Fibroblast of lung (primary cell): ENCODE results near the gene ELFN1. TPM values are rescaled to one million over a fixed set of nuclear protein-coding genes. Genes with fewer than 3 reads are reported as not detected.

Source experiments
- DNase-seq, 2 donors: peaks; one replicate each; pipeline versions ENCODE4 v3.0.0 to v3.0.0-alpha.2; 2010; ENCODE audit warnings: low read depth in 2 of 2
- H2AFZ ChIP-seq: 2 replicates; pipeline ENCODE4 v1.5.1; 2012; ENCODE audit warnings: low read length, control low read depth, inconsistent platforms
- H3K27ac ChIP-seq: 2 replicates; pipeline ENCODE4 v1.5.1; 2011; ENCODE audit warnings: low read length, control low read depth; ENCODE audit not compliant: insufficient read depth
- H3K27me3 ChIP-seq: 2 replicates; pipeline ENCODE4 v1.5.1; 2011; ENCODE audit warnings: mild to moderate bottlenecking, low read length; ENCODE audit not compliant: control insufficient read depth, insufficient read depth
- H3K36me3 ChIP-seq: 2 replicates; pipeline ENCODE4 v1.5.1; 2011; ENCODE audit warnings: low read length; ENCODE audit not compliant: control insufficient read depth, insufficient read depth
- H3K4me1 ChIP-seq: 2 replicates; pipeline ENCODE4 v1.5.1; 2011; ENCODE audit warnings: low read length; ENCODE audit not compliant: control insufficient read depth, insufficient read depth; ENCODE audit errors: extremely low read depth
- H3K4me2 ChIP-seq: 2 replicates; pipeline ENCODE4 v1.5.1; 2011; ENCODE audit warnings: low read length, control low read depth; ENCODE audit not compliant: insufficient read depth; ENCODE audit errors: extremely low read depth
- H3K4me3 ChIP-seq, 4 experiments: fragments of 200-600 bp in 1 of 4; sonication (generic) in 1 of 4; replicated peaks in 1 of 4; 2 replicates each; pipeline ENCODE4 v1.5.1; 2011 to 2016; ENCODE audit warnings: low read length in 4 of 4, low read depth in 3 of 4, mild to moderate bottlenecking in 3 of 4, control low read depth in 2 of 4, inconsistent platforms in 1 of 4, mixed read lengths in 1 of 4; ENCODE audit not compliant: insufficient read depth in 1 of 4; ENCODE audit errors: control extremely low read depth in 1 of 4
- H3K79me2 ChIP-seq: 2 replicates; pipeline ENCODE4 v1.5.1; 2012; ENCODE audit warnings: mild to moderate bottlenecking, low read length, inconsistent platforms; ENCODE audit not compliant: control insufficient read depth, insufficient read depth
- H3K9ac ChIP-seq: 2 replicates; pipeline ENCODE4 v1.5.1; 2011; ENCODE audit warnings: mild to moderate bottlenecking, low read length, control low read depth; ENCODE audit not compliant: insufficient read depth
- H3K9me3 ChIP-seq: 2 replicates; pipeline ENCODE4 v1.5.1; 2012; ENCODE audit warnings: low read depth, low read length; ENCODE audit not compliant: control insufficient read depth, insufficient read depth
- H4K20me1 ChIP-seq: 2 replicates; pipeline ENCODE4 v1.5.1; 2011; ENCODE audit warnings: low read length; ENCODE audit not compliant: control insufficient read depth, insufficient read depth; ENCODE audit errors: extremely low read depth
- EZH2 ChIP-seq: IDR thresholded peaks from 2 replicates; pipeline ENCODE4 v1.5.1; 2012; ENCODE audit warnings: low read length, control low read depth, mild to moderate bottlenecking; ENCODE audit errors: missing control alignments
- polyA plus RNA-seq, 2 donors: library from polyadenylated mRNA; depleted of rRNA in 1 of 2; stranded (reverse) in 1 of 2; unstranded in 1 of 2; fragments of >200 nt; gene quantifications; 2 replicates each; pipeline ENCODE4 v1.2.1, GENCODE V29; 2011 to 2012; ENCODE audit warnings: missing spikeins in 1 of 2
- total RNA-seq: library from RNA; depleted of rRNA; stranded (reverse); fragments of >200 nt; gene quantifications from 2 replicates; pipeline ENCODE4 v1.2.1, GENCODE V29; 2014
- TF ChIP-seq, protein P1 (sequence below), 2 donors: IDR thresholded peaks in 1 of 2; conservative IDR thresholded peaks in 1 of 2; 1 replicate in 1 of 2; 2 replicates in 1 of 2; pipeline ENCODE4 v1.5.1; 2011 to 2012; ENCODE audit warnings: low read length in 2 of 2, control low read depth in 1 of 2, inconsistent platforms in 1 of 2, low read depth in 1 of 2, mild to moderate bottlenecking in 1 of 2

Gene ELFN1
- total and polyA plus RNA-seq, 2 donors (not counting 1 experiment from before 2014, with no cell fraction given): 0.16 to 0.33 TPM

DNA sequence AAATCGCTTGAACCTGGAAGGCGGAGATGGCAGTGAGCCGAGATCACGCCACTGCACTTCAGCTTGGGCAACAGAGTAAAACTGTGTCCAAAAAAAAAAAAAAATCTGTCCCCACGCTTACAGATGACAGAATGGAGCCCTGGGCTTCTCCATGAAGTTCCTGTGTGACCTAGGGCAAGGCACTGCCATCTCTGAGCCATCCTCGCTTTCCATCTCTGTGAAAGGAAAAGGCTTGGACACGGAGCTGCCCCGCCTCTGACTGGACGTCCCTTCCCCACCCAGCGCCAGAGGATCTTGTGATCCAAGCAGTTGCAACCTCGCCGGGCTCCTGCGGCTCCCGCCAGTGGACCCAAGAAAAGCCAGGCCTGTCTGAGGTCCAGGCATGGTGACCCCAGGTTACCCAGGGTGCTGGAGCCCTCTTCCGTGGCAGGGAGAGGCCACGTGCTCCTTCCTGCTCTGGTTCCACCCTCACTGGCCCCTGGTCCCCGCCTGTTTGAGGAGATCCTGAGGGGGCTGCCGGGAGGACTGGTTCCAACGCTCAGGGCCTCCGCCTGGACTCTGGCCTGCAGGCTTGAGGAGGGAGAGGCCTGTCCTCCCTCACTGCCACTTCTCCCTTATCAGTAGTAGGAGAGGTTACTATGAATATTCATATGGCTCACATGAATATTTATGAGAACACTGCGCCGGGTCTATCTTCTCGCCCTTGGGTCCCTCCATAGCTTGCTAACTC is 25.6 kb upstream of the ELFN1 start:
- Histone ChIP-seq H3K36me3 (no peaks in the 10 kb centered on the region), H3K4me2 (no peak overlapping the region), H3K9ac (no peak overlapping the region), H3K4me1 (no peaks in the 10 kb centered on the region), H3K27me3 (peaks cover 16% of the 10 kb centered on the region), H3K79me2 (no peaks in the 10 kb centered on the region), H2AFZ (no peak overlapping the region), H3K9me3 (no peaks in the 10 kb centered on the region), H3K27ac (no peak overlapping the region), H4K20me1 (no peaks in the 10 kb centered on the region), H3K4me3 (no peak overlapping the region)
- no peak for DNase-seq
- TF ChIP-seq EZH2: no peak

DNA sequence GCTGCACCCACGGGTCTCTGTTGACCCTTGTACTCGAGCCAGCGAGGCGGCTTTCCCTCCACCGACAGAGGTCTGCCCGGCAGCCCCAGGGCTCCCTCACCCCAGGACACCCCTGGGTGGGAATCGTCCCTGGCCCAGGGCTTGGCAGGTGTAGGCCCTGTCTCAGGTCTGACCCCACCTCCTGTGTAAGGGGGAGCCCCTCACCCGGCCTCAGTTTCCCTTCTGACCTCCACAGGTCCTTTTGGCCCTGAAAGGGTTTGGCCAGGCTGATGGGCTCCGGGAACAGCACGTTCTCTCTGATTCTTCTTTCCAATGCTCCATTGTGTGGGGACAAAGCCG is 25.0 kb upstream of the ELFN1 start:
- H3K27me3 ChIP-seq: peaks cover 16% of the 10 kb centered on the region
- no peaks in the 10 kb centered on the region for H3K79me2 ChIP-seq
- no peaks in the 10 kb centered on the region for H3K4me1 ChIP-seq
- no peak overlapping the region for H3K4me3 ChIP-seq
- H2AFZ ChIP-seq: no peak overlapping the region
- no peak overlapping the region for H3K27ac ChIP-seq
- H3K36me3 ChIP-seq: no peaks in the 10 kb centered on the region
- H3K9ac ChIP-seq: no peak overlapping the region
- H3K4me2 ChIP-seq: no peak overlapping the region
- H3K9me3 ChIP-seq: no peaks in the 10 kb centered on the region
- TF ChIP-seq, protein P1, sequence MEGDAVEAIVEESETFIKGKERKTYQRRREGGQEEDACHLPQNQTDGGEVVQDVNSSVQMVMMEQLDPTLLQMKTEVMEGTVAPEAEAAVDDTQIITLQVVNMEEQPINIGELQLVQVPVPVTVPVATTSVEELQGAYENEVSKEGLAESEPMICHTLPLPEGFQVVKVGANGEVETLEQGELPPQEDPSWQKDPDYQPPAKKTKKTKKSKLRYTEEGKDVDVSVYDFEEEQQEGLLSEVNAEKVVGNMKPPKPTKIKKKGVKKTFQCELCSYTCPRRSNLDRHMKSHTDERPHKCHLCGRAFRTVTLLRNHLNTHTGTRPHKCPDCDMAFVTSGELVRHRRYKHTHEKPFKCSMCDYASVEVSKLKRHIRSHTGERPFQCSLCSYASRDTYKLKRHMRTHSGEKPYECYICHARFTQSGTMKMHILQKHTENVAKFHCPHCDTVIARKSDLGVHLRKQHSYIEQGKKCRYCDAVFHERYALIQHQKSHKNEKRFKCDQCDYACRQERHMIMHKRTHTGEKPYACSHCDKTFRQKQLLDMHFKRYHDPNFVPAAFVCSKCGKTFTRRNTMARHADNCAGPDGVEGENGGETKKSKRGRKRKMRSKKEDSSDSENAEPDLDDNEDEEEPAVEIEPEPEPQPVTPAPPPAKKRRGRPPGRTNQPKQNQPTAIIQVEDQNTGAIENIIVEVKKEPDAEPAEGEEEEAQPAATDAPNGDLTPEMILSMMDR (conservative IDR thresholded peaks at IDR 0.05 in 1 of 2, IDR thresholded peaks at IDR 0.05 in 1 of 2; ENCODE audit: low read depth in 1 of 2, low read length in 2 of 2): no peak
- TF ChIP-seq EZH2: no peak
- no peak for DNase-seq
- H4K20me1 ChIP-seq: no peaks in the 10 kb centered on the region

DNA sequence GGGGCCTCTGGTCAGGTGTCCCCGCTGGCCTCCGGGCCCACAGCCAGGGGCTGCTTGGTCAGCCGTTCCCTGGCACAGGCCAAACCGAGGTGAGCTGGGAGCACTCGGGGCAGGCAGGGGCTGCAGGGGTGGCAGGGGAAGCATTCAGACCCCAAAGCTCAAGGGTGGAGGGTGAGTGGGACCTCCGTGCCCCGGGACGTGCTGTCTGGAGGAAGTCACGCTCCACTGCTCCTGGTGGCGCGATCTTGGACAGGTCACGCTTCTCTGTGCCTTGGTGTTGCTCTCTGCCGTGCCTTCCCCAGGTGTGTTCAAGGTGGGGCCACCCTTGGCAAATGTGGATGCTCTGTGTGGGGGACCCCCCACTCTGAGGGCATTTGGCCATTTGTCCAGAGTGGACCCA is 24.6 kb upstream of the ELFN1 start:
- no peak for TF ChIP-seq EZH2
- TF ChIP-seq, protein P1 (conservative IDR thresholded peaks at IDR 0.05 in 1 of 2, IDR thresholded peaks at IDR 0.05 in 1 of 2; ENCODE audit: low read depth in 1 of 2, low read length in 2 of 2): no peak
- H3K9ac ChIP-seq: no peak overlapping the region
- H4K20me1 ChIP-seq: no peaks in the 10 kb centered on the region
- no peak overlapping the region for H2AFZ ChIP-seq
- H3K9me3 ChIP-seq: no peaks in the 10 kb centered on the region
- H3K4me3 ChIP-seq: no peak overlapping the region
- DNase-seq: no peak
- no peak overlapping the region for H3K27ac ChIP-seq
- no peaks in the 10 kb centered on the region for H3K79me2 ChIP-seq
- no peaks in the 10 kb centered on the region for H3K4me1 ChIP-seq
- H3K36me3 ChIP-seq: no peaks in the 10 kb centered on the region
- H3K4me2 ChIP-seq: no peak overlapping the region
- H3K27me3 ChIP-seq: peaks cover 16% of the 10 kb centered on the region
